Lung (tissue), 12 donors: ENCODE results near the gene PPP6R3. TPM values are rescaled to one million over a fixed set of nuclear protein-coding genes. Genes with fewer than 3 reads are reported as not detected.

Experiments
- ATAC-seq: fragments of 200-7000 bp; cut with Tn5 transposase; one replicate; pipeline ENCODE4 v1.9.1; 2020; ENCODE audit warnings: moderate number of reproducible peaks; ENCODE audit not compliant: insufficient read depth, low FRiP score
- DNase-seq, 3 donors: peaks; one replicate each; pipeline ENCODE4 v3.0.0-alpha.2; 2013 to 2017
- H3K27ac ChIP-seq, 2 donors: one replicate each; pipeline ENCODE4 v1.5.1; 2013; ENCODE audit warnings: mild to moderate bottlenecking in 2 of 2, moderate library complexity in 2 of 2, control low read depth in 1 of 2, inconsistent platforms in 1 of 2, low read depth in 1 of 2, low read length in 1 of 2
- H3K27me3 ChIP-seq, 3 donors: one replicate each; pipeline ENCODE4 v1.5.1; 2013; ENCODE audit warnings: low read length in 2 of 3; ENCODE audit not compliant: control insufficient read depth in 3 of 3, insufficient read depth in 3 of 3
- H3K36me3 ChIP-seq, 4 donors: one replicate each; pipeline ENCODE4 v1.5.1; 2013; ENCODE audit warnings: low read length in 4 of 4, mild to moderate bottlenecking in 1 of 4, moderate library complexity in 1 of 4; ENCODE audit not compliant: control insufficient read depth in 4 of 4, insufficient read depth in 4 of 4
- H3K4me1 ChIP-seq, 5 donors: one replicate each; pipeline ENCODE4 v1.5.1; 2013; ENCODE audit warnings: low read length in 5 of 5, mild to moderate bottlenecking in 2 of 5, moderate library complexity in 1 of 5; ENCODE audit not compliant: control insufficient read depth in 5 of 5, insufficient read depth in 5 of 5
- H3K4me3 ChIP-seq: one replicate; pipeline ENCODE4 v1.5.1; 2013; ENCODE audit warnings: mild to moderate bottlenecking, control low read depth, moderate library complexity
- H3K9ac ChIP-seq, 2 donors: one replicate each; pipeline ENCODE4 v1.5.1; 2013; ENCODE audit warnings: low read length in 2 of 2, control low read depth in 1 of 2; ENCODE audit not compliant: insufficient read depth in 1 of 2
- H3K9me3 ChIP-seq, 4 donors: one replicate each; pipeline ENCODE4 v1.5.1; 2013; ENCODE audit warnings: low read length in 3 of 4, mild to moderate bottlenecking in 1 of 4, moderate library complexity in 1 of 4; ENCODE audit not compliant: control insufficient read depth in 4 of 4, insufficient read depth in 3 of 4
- CTCF ChIP-seq: IDR thresholded peaks from 2 replicates; pipeline ENCODE4 v1.5.1; 2012; ENCODE audit warnings: mild to moderate bottlenecking; ENCODE audit errors: control extremely low read depth, extremely low read depth
- WGBS, 2 donors: extraction: QIAGEN DNeasy Blood & Tissue Kit; methylation state at CpG; one replicate each; pipeline ENCODE4 v1.1.7; 2013; 5-methylcytosine and 5-hydroxymethylcytosine counted together
- polyA plus RNA-seq, 2 donors: library from polyadenylated mRNA; stranded (reverse); fragments of 200-250 nt; gene quantifications; one replicate each; pipeline ENCODE4 v1.2.1, GENCODE V29; 2013
- total RNA-seq, 2 donors: library from RNA; depleted of rRNA in 1 of 2; stranded (reverse); fragments of >200 nt in 1 of 2; gene quantifications; one replicate each; pipeline ENCODE4 v1.2.1, GENCODE V29; 2014 to 2021
- donor health status: control.
- donor health status: control.
- donor health status: Bipolar disorder and iron deficiency.
- donor health status: healthy.
- donor health status: DM: yes; HTN: yes; CAD: no.

Gene PPP6R3
- total and polyA plus RNA-seq, 4 donors, result 28.5 to 217 (median 60.7) TPM

GRCh38 chr11:68655406-68655805, 194.9 kb downstream of the PPP6R3 start:
- Histone ChIP-seq H3K27me3 (no peaks in the 10 kb centered on the region), H3K9ac (no peak overlapping the region), H3K36me3 (no peaks in the 10 kb centered on the region), H3K4me3 (no peak overlapping the region), H3K4me1 (peaks cover 0 to 13% (median 0%) of the 10 kb centered on the region in 5 donors), H3K9me3 (peaks cover 0 to 5% (median 0%) of the 10 kb centered on the region in 4 donors), H3K27ac (no peak overlapping the region)
- ATAC-seq, result no peak
- no peak for DNase-seq
- no peak for TF ChIP-seq CTCF
- WGBS, 2 donors, result 82 to 86% methylated on average over 7 of the region's 7 CpGs

GRCh38 chr11:68655806-68656205, 195.3 kb downstream of the PPP6R3 start:
- peaks cover 0 to 13% (median 0%) of the 10 kb centered on the region in 5 donors for H3K4me1 ChIP-seq
- TF ChIP-seq CTCF, result no peak
- H3K9me3 ChIP-seq, result peaks cover 0 to 5% (median 0%) of the 10 kb centered on the region in 4 donors
- H3K36me3 ChIP-seq, result no peaks in the 10 kb centered on the region
- no peak overlapping the region for H3K4me3 ChIP-seq
- H3K27ac ChIP-seq, result no peak overlapping the region
- ATAC-seq (no peak), DNase-seq (no peak)
- no peak overlapping the region for H3K9ac ChIP-seq
- 91 to 96% methylated on average over 8 of the region's 8 CpGs for WGBS, 2 donors
- H3K27me3 ChIP-seq, result no peaks in the 10 kb centered on the region

GRCh38 chr11:68657021-68657780, 196.6 kb downstream of the PPP6R3 start:
- H3K9me3 ChIP-seq, result peaks cover 0 to 5% (median 0%) of the 10 kb centered on the region in 4 donors
- no peak overlapping the region for H3K4me3 ChIP-seq
- TF ChIP-seq CTCF, result no peak
- H3K4me1 ChIP-seq, result peaks cover 0 to 13% (median 0%) of the 10 kb centered on the region in 5 donors
- no peaks in the 10 kb centered on the region for H3K36me3 ChIP-seq
- WGBS, 2 donors, result 93 to 94% methylated on average over 11 of the region's 11 CpGs
- ATAC-seq (no peak), DNase-seq (no peak)
- no peaks in the 10 kb centered on the region for H3K27me3 ChIP-seq
- no peak overlapping the region for H3K9ac ChIP-seq
- no peak overlapping the region for H3K27ac ChIP-seq
